ENCODE measurements around the gene TNIK. TPM values are rescaled to one million over a fixed set of nuclear protein-coding genes. Genes with fewer than 3 reads are reported as not detected.
"Not testable (repeated sequence)": the region's sequence is repeated elsewhere in the genome, so short reads cannot be mapped to it uniquely, and the experiment has no call there.

The TNIK gene
- total RNA-seq, 1 donor from 2014 or later: 17.0 TPM

GRCh38 chr3:171451915-171452314 is 8.3 kb downstream of the TNIK start:
- Histone ChIP-seq H3K27me3 (ENCODE audit: control insufficient read depth, insufficient read depth, low read length) (no peaks in the 10 kb centered on the region), H3K36me3 (ENCODE audit: control insufficient read depth, insufficient read depth, low read length) (no peaks in the 10 kb centered on the region)
- no peak for DNase-seq (ENCODE audit: low read depth)

GRCh38 chr3:171447579-171447891 is 12.7 kb downstream of the TNIK start:
- DNase-seq (ENCODE audit: low read depth); H3K36me3 ChIP-seq (ENCODE audit: control insufficient read depth, insufficient read depth, low read length); H3K27me3 ChIP-seq (ENCODE audit: control insufficient read depth, insufficient read depth, low read length); H3K4me3 ChIP-seq (ENCODE audit: low read depth, low read length): not testable (repeated sequence)

More at GRCh38 chr3:171451915-171452314, 8.3 kb downstream of the TNIK start:
- no peak for TF ChIP-seq CTCF (IDR thresholded peaks at IDR 0.05; ENCODE audit: insufficient read depth, low read length, poor library complexity, severe bottlenecking)
- no peak overlapping the region for H3K4me3 ChIP-seq (ENCODE audit: low read depth, low read length)

GRCh38 chr3:171446801-171447578 is 13.2 kb downstream of the TNIK start:
- no peaks in the 10 kb centered on the region for H3K36me3 ChIP-seq (ENCODE audit: control insufficient read depth, insufficient read depth, low read length)
- H3K27me3 ChIP-seq (ENCODE audit: control insufficient read depth, insufficient read depth, low read length): no peaks in the 10 kb centered on the region
- TF ChIP-seq CTCF (IDR thresholded peaks at IDR 0.05; ENCODE audit: insufficient read depth, low read length, poor library complexity, severe bottlenecking): no peak
- no peak overlapping the region for H3K4me3 ChIP-seq (ENCODE audit: low read depth, low read length)
- no peak for DNase-seq (ENCODE audit: low read depth)

GRCh38 chr3:171446301-171446700 is 13.9 kb downstream of the TNIK start:
- Histone ChIP-seq H3K4me3 (ENCODE audit: low read depth, low read length) (no peak overlapping the region), H3K27me3 (ENCODE audit: control insufficient read depth, insufficient read depth, low read length) (no peaks in the 10 kb centered on the region), H3K36me3 (ENCODE audit: control insufficient read depth, insufficient read depth, low read length) (no peaks in the 10 kb centered on the region)
- TF ChIP-seq CTCF (IDR thresholded peaks at IDR 0.05; ENCODE audit: insufficient read depth, low read length, poor library complexity, severe bottlenecking): no peak
- no peak for DNase-seq (ENCODE audit: low read depth)

GRCh38 chr3:171445620-171446204 is 14.5 kb downstream of the TNIK start:
- no peak for DNase-seq (ENCODE audit: low read depth)
- no peaks in the 10 kb centered on the region for H3K36me3 ChIP-seq (ENCODE audit: control insufficient read depth, insufficient read depth, low read length)

More at GRCh38 chr3:171445620-171446204, 14.5 kb downstream of the TNIK start:
- no peak for TF ChIP-seq CTCF (IDR thresholded peaks at IDR 0.05; ENCODE audit: insufficient read depth, low read length, poor library complexity, severe bottlenecking)
- no peaks in the 10 kb centered on the region for H3K27me3 ChIP-seq (ENCODE audit: control insufficient read depth, insufficient read depth, low read length)
- no peak overlapping the region for H3K4me3 ChIP-seq (ENCODE audit: low read depth, low read length)

Data from kidney epithelial cell (primary cell).